ENCODE results near the gene IL7R. TPM values are rescaled to one million over a fixed set of nuclear protein-coding genes. Genes with fewer than 3 reads are reported as not detected.

The IL7R gene
- total and polyA plus RNA-seq, 10 of the 15 experiments (the other 5 are each of a cell fraction or from before 2014, with no cell fraction given), result 0.40 to 21.1 (median 0.85) TPM

DNA sequence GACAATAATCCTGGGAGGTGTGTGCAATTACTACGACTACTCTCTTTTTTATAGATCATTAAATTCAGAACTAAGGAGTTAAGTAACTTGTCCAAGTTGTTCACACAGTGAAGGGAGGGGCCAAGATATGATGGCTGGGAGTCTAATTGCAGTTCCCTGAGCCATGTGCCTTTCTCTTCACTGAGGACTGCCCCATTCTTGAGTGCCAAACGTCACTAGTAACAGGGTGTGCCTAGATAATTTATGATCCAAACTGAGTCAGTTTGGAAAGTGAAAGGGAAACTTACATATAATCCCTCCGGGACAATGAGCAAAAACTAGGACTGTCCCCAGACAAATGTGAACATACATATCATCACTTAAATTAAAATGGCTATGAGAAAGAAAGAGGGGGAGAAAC, 20.2 kb downstream of the IL7R start:
- ChIA-PET POLR2A (interaction anchor here (1.2 kb wide), 1 partner anchor 23 kb away, joined by 3 read pairs; no protein-coding TSS in a partner anchor), SMC1A (ENCODE audit: uncharacterized antibody, unreplicated experiment) (interaction anchor here (0.6 to 1.0 kb wide), 2 partner anchors 30 to 64 kb away, joined by 3 read pairs; no protein-coding TSS in a partner anchor), RAD21 (ENCODE audit: unreplicated experiment) (no interaction called here), CTCF (no interaction called here)
- no peaks in the 10 kb centered on the region; the same call in 2 of the 3 replicates for H3K9me3 ChIP-seq (replicated peaks; ENCODE audit: control insufficient read depth, insufficient read depth, low read length)
- H3K4me3 ChIP-seq, result no peak overlapping the region
- intact Hi-C loops (cut with micrococcal nuclease; ENCODE audit: unreplicated experiment), result no loop called here
- in situ Hi-C loops (cut with MboI), result no loop called here
- H3K27me3 ChIP-seq (replicated peaks in 1 of 2; ENCODE audit: control insufficient read depth in 2 of 2, insufficient read depth in 2 of 2, low read length in 1 of 2), result no peaks in the 10 kb centered on the region
- no peaks in the 10 kb centered on the region for H4K20me1 ChIP-seq (ENCODE audit: control insufficient read depth, insufficient read depth)
- no peaks in the 10 kb centered on the region for H3K36me3 ChIP-seq (ENCODE audit: control insufficient read depth in 2 of 2, insufficient read depth in 2 of 2, low read length in 1 of 2)
- no peak for DNase-seq (ENCODE audit: low read depth, low spot score)
- no TSS peak for BruUV-seq (replicated peaks)
- peaks cover 11% of the 10 kb centered on the region for H3K4me1 ChIP-seq (ENCODE audit: control insufficient read depth, insufficient read depth, low read length)
- peak; percentile 77 for ATAC-seq
- H3K79me2 ChIP-seq (ENCODE audit: control insufficient read depth, insufficient read depth, low read length), result no peaks in the 10 kb centered on the region
- WGBS (ENCODE audit: insufficient coverage, insufficient replicate concordance, low lambda C conversion rate, missing lambda C conversion rate), result 25% methylated on average over 3 of the region's 3 CpGs
- no peak overlapping the region for H2AFZ ChIP-seq (ENCODE audit: control insufficient read depth, low read depth, low read length)
- H3K27ac ChIP-seq (ENCODE audit: control insufficient read depth, insufficient read depth), result no peak overlapping the region
- no peak overlapping the region for H3K9ac ChIP-seq (ENCODE audit: control insufficient read depth, insufficient read depth, low read length)
- TF ChIP-seq SREBF2 (IDR thresholded peaks at IDR 0.05; ENCODE audit: low read length) (no peak), MEF2A (IDR thresholded peaks at IDR 0.05; ENCODE audit: insufficient read depth, low read depth, low read length) (no peak), NFYA (IDR thresholded peaks at IDR 0.05; ENCODE audit: borderline replicate concordance, low read depth, low read length) (no peak), ZNF274 (IDR thresholded peaks at IDR 0.05; ENCODE audit: insufficient read depth, insufficient read length) (no peak), IKZF1 (conservative IDR thresholded peaks at IDR 0.05) (no peak), ZZZ3 (IDR thresholded peaks at IDR 0.05; ENCODE audit: control insufficient read depth, insufficient read length, low read depth) (no peak), JUND (IDR thresholded peaks at IDR 0.05; ENCODE audit: low read depth, low read length) (no peak), YY1 (IDR thresholded peaks at IDR 0.05; ENCODE audit: low read depth, low read length) (no peak), CREB1 (IDR thresholded peaks at IDR 0.05; ENCODE audit: low read depth) (no peak), LARP7 (IDR thresholded peaks at IDR 0.05) (no peak)
- TF ChIP-seq, protein P1, sequence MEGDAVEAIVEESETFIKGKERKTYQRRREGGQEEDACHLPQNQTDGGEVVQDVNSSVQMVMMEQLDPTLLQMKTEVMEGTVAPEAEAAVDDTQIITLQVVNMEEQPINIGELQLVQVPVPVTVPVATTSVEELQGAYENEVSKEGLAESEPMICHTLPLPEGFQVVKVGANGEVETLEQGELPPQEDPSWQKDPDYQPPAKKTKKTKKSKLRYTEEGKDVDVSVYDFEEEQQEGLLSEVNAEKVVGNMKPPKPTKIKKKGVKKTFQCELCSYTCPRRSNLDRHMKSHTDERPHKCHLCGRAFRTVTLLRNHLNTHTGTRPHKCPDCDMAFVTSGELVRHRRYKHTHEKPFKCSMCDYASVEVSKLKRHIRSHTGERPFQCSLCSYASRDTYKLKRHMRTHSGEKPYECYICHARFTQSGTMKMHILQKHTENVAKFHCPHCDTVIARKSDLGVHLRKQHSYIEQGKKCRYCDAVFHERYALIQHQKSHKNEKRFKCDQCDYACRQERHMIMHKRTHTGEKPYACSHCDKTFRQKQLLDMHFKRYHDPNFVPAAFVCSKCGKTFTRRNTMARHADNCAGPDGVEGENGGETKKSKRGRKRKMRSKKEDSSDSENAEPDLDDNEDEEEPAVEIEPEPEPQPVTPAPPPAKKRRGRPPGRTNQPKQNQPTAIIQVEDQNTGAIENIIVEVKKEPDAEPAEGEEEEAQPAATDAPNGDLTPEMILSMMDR (IDR thresholded peaks at IDR 0.05 in 2 of 3, conservative IDR thresholded peaks at IDR 0.05 in 1 of 3; ENCODE audit: control insufficient read depth in 2 of 3, extremely low read depth in 1 of 3, insufficient read depth in 1 of 3, low read depth in 3 of 3, low read length in 3 of 3), result no peak
- TF ChIP-seq, protein P2, sequence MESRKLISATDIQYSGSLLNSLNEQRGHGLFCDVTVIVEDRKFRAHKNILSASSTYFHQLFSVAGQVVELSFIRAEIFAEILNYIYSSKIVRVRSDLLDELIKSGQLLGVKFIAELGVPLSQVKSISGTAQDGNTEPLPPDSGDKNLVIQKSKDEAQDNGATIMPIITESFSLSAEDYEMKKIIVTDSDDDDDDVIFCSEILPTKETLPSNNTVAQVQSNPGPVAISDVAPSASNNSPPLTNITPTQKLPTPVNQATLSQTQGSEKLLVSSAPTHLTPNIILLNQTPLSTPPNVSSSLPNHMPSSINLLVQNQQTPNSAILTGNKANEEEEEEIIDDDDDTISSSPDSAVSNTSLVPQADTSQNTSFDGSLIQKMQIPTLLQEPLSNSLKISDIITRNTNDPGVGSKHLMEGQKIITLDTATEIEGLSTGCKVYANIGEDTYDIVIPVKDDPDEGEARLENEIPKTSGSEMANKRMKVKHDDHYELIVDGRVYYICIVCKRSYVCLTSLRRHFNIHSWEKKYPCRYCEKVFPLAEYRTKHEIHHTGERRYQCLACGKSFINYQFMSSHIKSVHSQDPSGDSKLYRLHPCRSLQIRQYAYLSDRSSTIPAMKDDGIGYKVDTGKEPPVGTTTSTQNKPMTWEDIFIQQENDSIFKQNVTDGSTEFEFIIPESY (IDR thresholded peaks at IDR 0.05), result no peak
- 0 out of 2 replicates have a peak overlapping the region, but pooled peaks have one; percentile 38 for H3K4me2 ChIP-seq (ENCODE audit: control insufficient read depth, insufficient read depth)
- no peak for FAIRE-seq

Measured in GM12878 (cell line).